ENCODE data around the gene SLC5A11. TPM values are rescaled to one million over a fixed set of nuclear protein-coding genes. Genes with fewer than 3 reads are reported as not detected.

The SLC5A11 gene
- total and polyA plus RNA-seq, 2 of the 13 experiments (the other 11 are each of a cell fraction or from before 2014, with no cell fraction given), result 1.2 to 3.3 TPM

DNA sequence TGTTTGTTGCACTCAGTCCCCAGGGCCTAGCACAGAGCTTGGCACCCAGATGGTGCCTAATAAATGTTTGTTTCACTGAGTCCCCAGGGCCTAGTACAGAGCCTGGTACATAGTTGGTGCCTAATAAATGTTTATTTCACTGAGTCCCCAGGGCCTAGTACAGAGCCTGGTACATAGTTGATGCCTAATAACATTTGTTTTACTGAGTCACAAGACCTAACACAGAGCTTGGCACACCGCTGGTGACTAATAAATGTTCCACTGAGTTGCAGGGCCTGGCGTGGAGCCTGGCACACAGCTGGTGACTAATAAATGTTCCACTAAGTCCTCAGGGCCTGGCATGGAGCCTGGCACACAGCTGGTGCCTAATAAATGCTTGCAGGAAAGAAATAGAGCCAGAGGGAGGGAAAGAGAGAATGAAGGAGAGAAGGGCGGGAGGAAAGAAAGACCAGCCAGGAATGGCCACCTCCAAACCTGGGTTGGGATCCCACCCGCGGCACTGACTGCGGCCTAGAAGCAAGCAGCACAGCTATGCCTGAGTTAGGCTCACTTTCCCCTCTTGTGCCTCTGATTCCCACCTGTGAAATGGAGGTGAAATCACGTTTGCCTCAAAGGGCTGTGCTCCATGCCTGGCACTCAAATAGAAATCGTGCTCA is 7.5 kb downstream of the SLC5A11 start:
- no peak for FAIRE-seq
- intact Hi-C loops (cut with micrococcal nuclease; ENCODE audit: unreplicated experiment) (no loop called here), in situ Hi-C loops (cut with HindIII; ENCODE audit: extremely low pct_ligation_motif_present, low pct_unique_long_range_greater_than_20kb) (no loop called here)
- ChIA-PET CTCF (ENCODE audit: low intra/inter-chr PET ratio, low total read pairs) (no interaction called here), POLR2A (no interaction called here)
- Histone ChIP-seq H3K27ac (ENCODE audit: extremely low read length, insufficient read depth, low read length) (no peak overlapping the region), H3K27me3 (ENCODE audit: control insufficient read depth in 1 of 2, insufficient read depth in 2 of 2, low read length in 2 of 2) (no peaks in the 10 kb centered on the region), H2AFZ (ENCODE audit: low read length) (no peak overlapping the region), H4K20me1 (ENCODE audit: insufficient read depth, low read length) (no peaks in the 10 kb centered on the region), H3K9ac (ENCODE audit: insufficient read depth, low read depth, low read length) (no peak overlapping the region), H3K4me1 (ENCODE audit: insufficient read depth, low read length) (peaks cover 14% of the 10 kb centered on the region), H3K4me3 (replicated peaks in 1 of 3; ENCODE audit: insufficient read depth in 1 of 3, low read depth in 2 of 3, low read length in 3 of 3) (peak overlapping the region in 1 of 3 experiments; percentile 2; a peak in 1 of 6 replicates), H3K4me2 (ENCODE audit: low read depth, low read length) (peak overlapping the region; percentile 38), H3K9me3 (ENCODE audit: low read length) (no peaks in the 10 kb centered on the region), H3K79me2 (ENCODE audit: insufficient read depth, low read length) (no peaks in the 10 kb centered on the region), H3K36me3 (replicated peaks in 1 of 2; ENCODE audit: control insufficient read depth in 1 of 2, insufficient read depth in 2 of 2, low read length in 2 of 2) (no peaks in the 10 kb centered on the region)
- peak; percentile 16; the same call in 1 of the 3 replicates for ATAC-seq
- TF ChIP-seq NFYC (CRISPR knock-in tag; IDR thresholded peaks at IDR 0.05) (no peak), HNRNPK (IDR thresholded peaks at IDR 0.05; ENCODE audit: low read depth, low read length, poor library complexity, severe bottlenecking) (no peak), MYNN (CRISPR knock-in tag; IDR thresholded peaks at IDR 0.05; ENCODE audit: low read depth) (no peak), ZKSCAN8 (CRISPR knock-in tag; IDR thresholded peaks at IDR 0.05; ENCODE audit: borderline replicate concordance) (peak; percentile 99)
- TF ChIP-seq, protein P1, sequence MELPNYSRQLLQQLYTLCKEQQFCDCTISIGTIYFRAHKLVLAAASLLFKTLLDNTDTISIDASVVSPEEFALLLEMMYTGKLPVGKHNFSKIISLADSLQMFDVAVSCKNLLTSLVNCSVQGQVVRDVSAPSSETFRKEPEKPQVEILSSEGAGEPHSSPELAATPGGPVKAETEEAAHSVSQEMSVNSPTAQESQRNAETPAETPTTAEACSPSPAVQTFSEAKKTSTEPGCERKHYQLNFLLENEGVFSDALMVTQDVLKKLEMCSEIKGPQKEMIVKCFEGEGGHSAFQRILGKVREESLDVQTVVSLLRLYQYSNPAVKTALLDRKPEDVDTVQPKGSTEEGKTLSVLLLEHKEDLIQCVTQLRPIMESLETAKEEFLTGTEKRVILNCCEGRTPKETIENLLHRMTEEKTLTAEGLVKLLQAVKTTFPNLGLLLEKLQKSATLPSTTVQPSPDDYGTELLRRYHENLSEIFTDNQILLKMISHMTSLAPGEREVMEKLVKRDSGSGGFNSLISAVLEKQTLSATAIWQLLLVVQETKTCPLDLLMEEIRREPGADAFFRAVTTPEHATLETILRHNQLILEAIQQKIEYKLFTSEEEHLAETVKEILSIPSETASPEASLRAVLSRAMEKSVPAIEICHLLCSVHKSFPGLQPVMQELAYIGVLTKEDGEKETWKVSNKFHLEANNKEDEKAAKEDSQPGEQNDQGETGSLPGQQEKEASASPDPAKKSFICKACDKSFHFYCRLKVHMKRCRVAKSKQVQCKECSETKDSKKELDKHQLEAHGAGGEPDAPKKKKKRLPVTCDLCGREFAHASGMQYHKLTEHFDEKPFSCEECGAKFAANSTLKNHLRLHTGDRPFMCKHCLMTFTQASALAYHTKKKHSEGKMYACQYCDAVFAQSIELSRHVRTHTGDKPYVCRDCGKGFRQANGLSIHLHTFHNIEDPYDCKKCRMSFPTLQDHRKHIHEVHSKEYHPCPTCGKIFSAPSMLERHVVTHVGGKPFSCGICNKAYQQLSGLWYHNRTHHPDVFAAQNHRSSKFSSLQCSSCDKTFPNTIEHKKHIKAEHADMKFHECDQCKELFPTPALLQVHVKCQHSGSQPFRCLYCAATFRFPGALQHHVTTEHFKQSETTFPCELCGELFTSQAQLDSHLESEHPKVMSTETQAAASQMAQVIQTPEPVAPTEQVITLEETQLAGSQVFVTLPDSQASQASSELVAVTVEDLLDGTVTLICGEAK (IDR thresholded peaks at IDR 0.05), result no peak
- TF ChIP-seq, protein P1 (CRISPR knock-in tag; IDR thresholded peaks at IDR 0.05), result 0 out of 2 replicates have a peak, but pooled peaks have one; percentile 16
- TF ChIP-seq, protein P2, sequence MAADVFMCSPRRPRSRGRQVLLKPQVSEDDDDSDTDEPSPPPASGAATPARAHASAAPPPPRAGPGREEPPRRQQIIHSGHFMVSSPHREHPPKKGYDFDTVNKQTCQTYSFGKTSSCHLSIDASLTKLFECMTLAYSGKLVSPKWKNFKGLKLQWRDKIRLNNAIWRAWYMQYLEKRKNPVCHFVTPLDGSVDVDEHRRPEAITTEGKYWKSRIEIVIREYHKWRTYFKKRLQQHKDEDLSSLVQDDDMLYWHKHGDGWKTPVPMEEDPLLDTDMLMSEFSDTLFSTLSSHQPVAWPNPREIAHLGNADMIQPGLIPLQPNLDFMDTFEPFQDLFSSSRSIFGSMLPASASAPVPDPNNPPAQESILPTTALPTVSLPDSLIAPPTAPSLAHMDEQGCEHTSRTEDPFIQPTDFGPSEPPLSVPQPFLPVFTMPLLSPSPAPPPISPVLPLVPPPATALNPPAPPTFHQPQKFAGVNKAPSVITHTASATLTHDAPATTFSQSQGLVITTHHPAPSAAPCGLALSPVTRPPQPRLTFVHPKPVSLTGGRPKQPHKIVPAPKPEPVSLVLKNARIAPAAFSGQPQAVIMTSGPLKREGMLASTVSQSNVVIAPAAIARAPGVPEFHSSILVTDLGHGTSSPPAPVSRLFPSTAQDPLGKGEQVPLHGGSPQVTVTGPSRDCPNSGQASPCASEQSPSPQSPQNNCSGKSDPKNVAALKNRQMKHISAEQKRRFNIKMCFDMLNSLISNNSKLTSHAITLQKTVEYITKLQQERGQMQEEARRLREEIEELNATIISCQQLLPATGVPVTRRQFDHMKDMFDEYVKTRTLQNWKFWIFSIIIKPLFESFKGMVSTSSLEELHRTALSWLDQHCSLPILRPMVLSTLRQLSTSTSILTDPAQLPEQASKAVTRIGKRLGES (CRISPR knock-in tag; IDR thresholded peaks at IDR 0.05; ENCODE audit: borderline replicate concordance), result no peak
- no peak for DNase-seq (ENCODE audit: low spot score)
- BruUV-seq (replicated peaks), result no TSS peak
- 65% methylated on average over 8 of the region's 8 CpGs for WGBS (ENCODE audit: low lambda C conversion rate)

Measured in HepG2 (cell line).